GM12875 (cell line): ENCODE data around the gene SHLD2.

ENCODE experiments used
- H3K4me3 ChIP-seq: one replicate; pipeline ENCODE4 v1.5.1; 2011; ENCODE audit warnings: low read depth, low read length, control low read depth
- CTCF ChIP-seq: IDR thresholded peaks from 2 replicates; pipeline ENCODE4 v1.5.1; 2011; ENCODE audit warnings: low read depth, mild to moderate bottlenecking, control low read depth, inconsistent platforms, low read length, moderate library complexity, borderline replicate concordance; ENCODE audit not compliant: insufficient read depth

The SHLD2 gene

GRCh38 chr10:87059401-87059800, 35.6 kb upstream of the SHLD2 start:
- TF ChIP-seq CTCF: no peak
- H3K4me3 ChIP-seq: no peak overlapping the region

- TF ChIP-seq CTCF: no peak
- no peak overlapping the region for H3K4me3 ChIP-seq
These were observed 34.6 kb upstream of the SHLD2 start for GRCh38 chr10:87060280-87060928.

GRCh38 chr10:87064651-87065050, 30.4 kb upstream of the SHLD2 start:
- TF ChIP-seq CTCF: no peak
- H3K4me3 ChIP-seq: no peak overlapping the region

GRCh38 chr10:87066178-87066577, 28.8 kb upstream of the SHLD2 start:
- no peak for TF ChIP-seq CTCF
- H3K4me3 ChIP-seq: no peak overlapping the region

DNA sequence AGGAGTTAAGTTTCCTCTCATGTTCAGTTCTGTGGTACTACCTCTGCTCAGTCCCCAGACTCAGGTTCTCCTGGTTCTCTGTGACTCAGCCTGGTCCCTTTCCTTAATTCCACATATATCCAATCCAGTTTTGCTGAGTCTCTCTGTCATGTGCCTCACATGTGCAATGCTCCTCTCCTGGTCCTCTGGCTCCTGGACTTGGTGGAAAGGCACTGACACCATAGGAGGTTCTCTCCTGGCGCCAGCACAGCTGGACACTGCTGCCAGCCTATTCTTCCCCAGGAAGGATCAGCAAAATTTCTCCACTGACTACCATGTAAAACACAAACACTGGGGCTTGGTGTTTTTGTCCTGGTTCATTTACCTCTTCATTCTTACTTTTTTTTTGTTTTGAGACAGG, 28.1 kb upstream of the SHLD2 start:
- TF ChIP-seq CTCF: no peak
- H3K4me3 ChIP-seq: no peak overlapping the region

DNA sequence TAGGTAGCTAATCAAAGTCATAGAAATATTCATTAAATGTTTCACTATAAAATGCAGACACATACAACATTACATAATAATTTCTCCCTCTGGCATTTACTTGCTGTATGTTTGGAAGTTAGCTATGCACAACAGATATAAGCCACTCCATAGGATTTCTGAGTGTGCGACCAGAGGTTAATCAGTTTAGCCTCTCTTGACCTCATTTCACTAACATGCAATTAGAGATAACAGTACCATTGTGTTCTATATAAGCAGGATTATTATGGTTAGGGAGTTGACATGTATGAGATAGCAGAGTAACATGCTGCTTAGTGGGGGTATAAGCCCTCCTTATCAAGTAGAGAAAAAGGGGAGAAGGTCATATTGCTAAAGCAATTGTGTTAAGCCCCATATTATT, 26.7 kb upstream of the SHLD2 start:
- no peak overlapping the region for H3K4me3 ChIP-seq

More for the DNA sequence above, 26.7 kb upstream of the SHLD2 start:
- TF ChIP-seq CTCF: no peak
